Measurements from ENCODE around the gene ALLC. TPM values are rescaled to one million over a fixed set of nuclear protein-coding genes. Genes with fewer than 3 reads are reported as not detected.
A peak's percentile ranks its signal among the peaks of the same experiment; 100 is the strongest.
"Not testable (repeated sequence)": the region's sequence is repeated elsewhere in the genome, so short reads cannot be mapped to it uniquely, and the experiment has no call there.

ALLC gene
- total and polyA plus RNA-seq, 10 donors, result not detected

- peak; percentile 36 to 79 (median 47) for TF ChIP-seq POLR2AphosphoS5 (IDR thresholded peaks at IDR 0.05)
- TF ChIP-seq, protein P1, sequence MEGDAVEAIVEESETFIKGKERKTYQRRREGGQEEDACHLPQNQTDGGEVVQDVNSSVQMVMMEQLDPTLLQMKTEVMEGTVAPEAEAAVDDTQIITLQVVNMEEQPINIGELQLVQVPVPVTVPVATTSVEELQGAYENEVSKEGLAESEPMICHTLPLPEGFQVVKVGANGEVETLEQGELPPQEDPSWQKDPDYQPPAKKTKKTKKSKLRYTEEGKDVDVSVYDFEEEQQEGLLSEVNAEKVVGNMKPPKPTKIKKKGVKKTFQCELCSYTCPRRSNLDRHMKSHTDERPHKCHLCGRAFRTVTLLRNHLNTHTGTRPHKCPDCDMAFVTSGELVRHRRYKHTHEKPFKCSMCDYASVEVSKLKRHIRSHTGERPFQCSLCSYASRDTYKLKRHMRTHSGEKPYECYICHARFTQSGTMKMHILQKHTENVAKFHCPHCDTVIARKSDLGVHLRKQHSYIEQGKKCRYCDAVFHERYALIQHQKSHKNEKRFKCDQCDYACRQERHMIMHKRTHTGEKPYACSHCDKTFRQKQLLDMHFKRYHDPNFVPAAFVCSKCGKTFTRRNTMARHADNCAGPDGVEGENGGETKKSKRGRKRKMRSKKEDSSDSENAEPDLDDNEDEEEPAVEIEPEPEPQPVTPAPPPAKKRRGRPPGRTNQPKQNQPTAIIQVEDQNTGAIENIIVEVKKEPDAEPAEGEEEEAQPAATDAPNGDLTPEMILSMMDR (IDR thresholded peaks at IDR 0.05 in 8 of 11, conservative IDR thresholded peaks at IDR 0.05 in 3 of 11), result no peak
- 49 to 80% (median 66%) methylated on average over 35 to 36 of the region's 36 CpGs for WGBS, 5 donors
- Histone ChIP-seq H3K4me3 (no peak overlapping the region), H3K36me3 (no peaks in the 10 kb centered on the region), H3K4me1 (peaks cover 3 to 55% (median 28%) of the 10 kb centered on the region in 6 donors), H3K9me3 (no peaks in the 10 kb centered on the region), H3K27ac (peak overlapping the region; percentile 36 to 78 (median 64)), H3K27me3 (replicated peaks in 1 of 7) (peaks cover 0 to 6% (median 0%) of the 10 kb centered on the region in 7 donors)
- no peak for DNase-seq
- intact Hi-C loops (cut with DNase I; ENCODE audit: low total_unique reads), result no loop called here
Observed at GRCh38 chr2:3656762-3657721, 958 bp upstream of the ALLC start.

DNA sequence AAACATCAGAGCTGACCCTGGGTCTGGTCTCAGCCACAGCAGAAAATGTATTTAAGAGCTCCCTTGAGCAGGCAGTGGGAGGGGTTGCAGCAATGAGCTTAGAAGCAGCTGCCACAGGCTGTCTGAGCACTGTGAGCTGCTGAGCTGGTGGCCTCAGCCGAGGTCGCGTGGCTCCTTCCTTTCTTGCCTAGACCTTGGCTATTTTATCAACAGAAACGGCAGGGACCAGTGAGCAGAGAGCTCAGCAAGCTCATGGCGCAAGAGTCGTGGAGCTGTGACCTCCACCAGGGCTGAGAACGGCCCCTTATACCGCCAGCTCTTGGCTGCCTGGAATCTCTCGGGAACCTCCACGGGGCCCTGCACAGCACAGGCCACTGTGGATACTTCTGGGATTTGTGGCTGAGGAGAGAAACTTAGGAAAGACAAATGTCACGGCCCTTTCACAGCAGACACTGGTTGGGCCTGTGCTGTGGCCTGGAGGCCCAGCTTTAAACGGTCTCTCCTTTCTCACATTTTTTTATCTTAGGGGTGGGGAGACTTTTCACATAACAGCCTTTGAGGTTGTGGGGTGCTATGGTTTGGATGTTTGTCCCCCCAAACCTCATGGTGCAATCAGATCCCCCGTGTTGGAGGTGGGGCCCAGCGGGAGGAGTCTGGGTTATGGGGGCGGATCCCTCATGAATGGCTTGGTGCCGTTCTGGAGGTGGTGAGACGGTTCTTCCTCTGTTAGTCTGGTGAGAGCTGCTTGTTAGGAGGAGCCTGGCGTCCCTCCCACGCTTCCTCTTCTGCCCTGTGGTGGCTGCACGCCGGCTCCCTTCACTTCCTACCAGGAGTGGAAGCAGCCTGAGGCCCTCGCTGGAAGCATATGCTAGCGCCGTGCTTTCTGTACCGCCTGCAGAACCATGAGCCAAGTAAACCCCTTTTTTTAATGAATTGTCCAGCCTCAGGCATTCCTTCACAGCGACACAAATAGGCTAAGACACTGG is 1.7 kb downstream of the ALLC start:
- intact Hi-C loops (cut with DNase I; ENCODE audit: low total_unique reads), result no loop called here
- 62 to 71% (median 67%) methylated on average over 26 of the region's 26 CpGs for WGBS, 5 donors
- peaks cover 0 to 50% (median 20%) of the 10 kb centered on the region in 6 donors for H3K4me1 ChIP-seq
- no peaks in the 10 kb centered on the region for H3K9me3 ChIP-seq
- no peak overlapping the region for H3K4me3 ChIP-seq
- peak overlapping the region; percentile 5 to 78 (median 67) for H3K27ac ChIP-seq
- DNase-seq, result peak; percentile 69
- no peaks in the 10 kb centered on the region for H3K27me3 ChIP-seq (replicated peaks in 1 of 7)
- H3K36me3 ChIP-seq, result no peaks in the 10 kb centered on the region
- TF ChIP-seq, protein P1 (IDR thresholded peaks at IDR 0.05 in 8 of 11, conservative IDR thresholded peaks at IDR 0.05 in 3 of 11), result no peak
- TF ChIP-seq POLR2A (IDR thresholded peaks at IDR 0.05), result no peak
- peak in 2 of 3 donors; percentile 9 to 62 for TF ChIP-seq POLR2AphosphoS5 (IDR thresholded peaks at IDR 0.05)

GRCh38 chr2:3660640-3661039 is 2.6 kb downstream of the ALLC start:
- peak; percentile 34 for DNase-seq
- H3K36me3 ChIP-seq; H3K27me3 ChIP-seq (replicated peaks in 1 of 7); H3K9me3 ChIP-seq; H3K4me3 ChIP-seq; intact Hi-C loops (cut with DNase I; ENCODE audit: low total_unique reads): not testable (repeated sequence)
- 71 to 88% (median 81%) methylated on average over 7 of the region's 7 CpGs for whole genome bisulfite sequencing, 5 donors
- peaks cover 0 to 50% (median 19%) of the 10 kb centered on the region in 6 donors for H3K4me1 ChIP-seq
- H3K27ac ChIP-seq, result peak overlapping the region in 1 of 8 donors; percentile 76

- Histone ChIP-seq H3K36me3 (no peaks in the 10 kb centered on the region), H3K4me3 (no peak overlapping the region), H3K4me1 (peaks cover 0 to 45% (median 17%) of the 10 kb centered on the region in 6 donors), H3K27me3 (replicated peaks in 1 of 7) (no peaks in the 10 kb centered on the region), H3K27ac (no peak overlapping the region), H3K9me3 (no peaks in the 10 kb centered on the region)
- 86 to 99% (median 94%) methylated on average over 3 of the region's 3 CpGs for WGBS, 5 donors
- TF ChIP-seq POLR2A (IDR thresholded peaks at IDR 0.05), result no peak
- TF ChIP-seq, protein P1 (IDR thresholded peaks at IDR 0.05 in 8 of 11, conservative IDR thresholded peaks at IDR 0.05 in 3 of 11), result no peak
- TF ChIP-seq POLR2AphosphoS5 (IDR thresholded peaks at IDR 0.05), result no peak
- peak; percentile 29 for DNase-seq
- intact Hi-C loops (cut with DNase I; ENCODE audit: low total_unique reads), result no loop called here
Observed at GRCh38 chr2:3661149-3661660, 3.2 kb downstream of the ALLC start.
